SK-N-SH (cell line): Measurements from ENCODE around the gene DUSP16. TPM values are rescaled to one million over a fixed set of nuclear protein-coding genes. Genes with fewer than 3 reads are reported as not detected.

Source experiments
- CTCF ChIA-PET: fragments of 300-600, 350-600 bp; formaldehyde crosslinking; extraction: SDS; loops from one replicate; lab custom pipeline; 2021; lab: Yijun Ruan, JAX
- POLR2A ChIA-PET: fragments of 350-600 bp; sonication (Branson Sonifier 250); formaldehyde crosslinking; extraction: SDS; loops from one replicate; lab custom pipeline; 2020; ENCODE audit warnings: antibody characterized with exemption, inconsistent platforms; lab: Yijun Ruan, JAX
- DNase-seq: peaks from one replicate; pipeline ENCODE4 v3.0.0; 2012
- H2AFZ ChIP-seq: fragments of 200-600 bp; sonication (generic); 2 replicates; pipeline ENCODE4 v1.8.1; 2016; ENCODE audit warnings: antibody characterized with exemption, mild to moderate bottlenecking, low read depth
- H3F3A ChIP-seq: fragments of 200-600 bp; sonication (generic); replicated peaks from 2 replicates; pipeline ENCODE3; 2016; ENCODE audit warnings: antibody characterized with exemption, mild to moderate bottlenecking; ENCODE audit not compliant: insufficient read depth
- H3K27ac ChIP-seq, 2 experiments: fragments of 200-500 bp in 1 of 2; fragments of 200-600 bp in 1 of 2; sonication (Bioruptor generic) in 1 of 2; sonication (generic), shearing (Covaris generic) in 1 of 2; 2 replicates each; pipeline versions ENCODE4 v1.5.1 to v1.6.1; 2014 to 2016; ENCODE audit warnings: low read depth in 2 of 2, inconsistent platforms in 1 of 2, low read length in 1 of 2, mild to moderate bottlenecking in 1 of 2, mixed read lengths in 1 of 2
- H3K27me3 ChIP-seq: fragments of 200-600 bp; sonication (generic), shearing (Covaris generic); 2 replicates; pipeline ENCODE4 v1.6.1; 2016; ENCODE audit warnings: mixed run types; ENCODE audit not compliant: insufficient read depth
- H3K36me3 ChIP-seq, 2 experiments: fragments of 200-500 bp in 1 of 2; fragments of 200-600 bp in 1 of 2; sonication (Bioruptor generic) in 1 of 2; sonication (generic) in 1 of 2; replicated peaks in 1 of 2; 2 replicates each; pipeline versions ENCODE3 to v1.5.1; 2014 to 2016; ENCODE audit warnings: low read length in 1 of 2, mild to moderate bottlenecking in 1 of 2; ENCODE audit not compliant: insufficient read depth in 2 of 2, control insufficient read depth in 1 of 2
- H3K4me1 ChIP-seq, 2 experiments: fragments of 200-500 bp in 1 of 2; fragments of 200-600 bp in 1 of 2; sonication (Bioruptor generic) in 1 of 2; sonication (generic), shearing (Covaris generic) in 1 of 2; 2 replicates each; pipeline versions ENCODE4 v1.5.1 to v1.6.1; 2014 to 2016; ENCODE audit warnings: low read depth in 1 of 2, low read length in 1 of 2, mixed run types in 1 of 2; ENCODE audit not compliant: insufficient read depth in 2 of 2, control insufficient read depth in 1 of 2
- H3K4me2 ChIP-seq: fragments of 200-600 bp; sonication (generic), shearing (Covaris generic); 2 replicates; pipeline ENCODE4 v1.6.1; 2017; ENCODE audit warnings: mixed run types
- H3K4me3 ChIP-seq, 2 experiments: fragments of 200-500 bp in 1 of 2; fragments of 200-600 bp in 1 of 2; sonication (Bioruptor generic) in 1 of 2; sonication (generic), shearing (Covaris generic) in 1 of 2; 2 replicates each; pipeline versions ENCODE4 v1.5.1 to v1.8.1; 2014 to 2016; ENCODE audit warnings: low read depth in 2 of 2, inconsistent platforms in 1 of 2, low read length in 1 of 2, mild to moderate bottlenecking in 1 of 2, mixed read lengths in 1 of 2, moderate library complexity in 1 of 2
- H3K79me2 ChIP-seq: fragments of 200-600 bp; sonication (generic); 2 replicates; pipeline ENCODE4 v1.8.1; 2017; ENCODE audit warnings: mild to moderate bottlenecking; ENCODE audit not compliant: insufficient read depth
- H3K9ac ChIP-seq: fragments of 200-600 bp; sonication (generic); 2 replicates; pipeline ENCODE4 v1.6.1; 2017; ENCODE audit warnings: mixed run types
- H3K9me2 ChIP-seq: fragments of 200-600 bp; sonication (generic); 2 replicates; pipeline ENCODE4 v1.6.1; 2017; ENCODE audit warnings: mixed run types
- H3K9me3 ChIP-seq: fragments of 200-600 bp; sonication (generic); 2 replicates; pipeline ENCODE4 v1.6.1; 2017; ENCODE audit warnings: mixed run types, mild to moderate bottlenecking, moderate library complexity
- H4K20me1 ChIP-seq: fragments of 200-600 bp; sonication (generic); 2 replicates; pipeline ENCODE4 v1.6.1; 2017; ENCODE audit warnings: mild to moderate bottlenecking, mixed run types; ENCODE audit not compliant: insufficient read depth
- CHD2 ChIP-seq: fragments of 150-350 bp; IDR thresholded peaks from 2 replicates; pipeline ENCODE4 v1.6.1; 2018; ENCODE audit warnings: low read length; ENCODE audit not compliant: partially characterized antibody
- CTCF ChIP-seq: fragments of 200-600 bp; sonication (generic); IDR thresholded peaks from 2 replicates; pipeline ENCODE4 v1.6.1; 2017; ENCODE audit warnings: antibody characterized with exemption, mild to moderate bottlenecking, moderate library complexity
- ELF1 ChIP-seq: IDR thresholded peaks from 2 replicates; pipeline ENCODE4 v1.4.0; 2012
- EP300 ChIP-seq, 2 experiments: IDR thresholded peaks; 2 replicates each; pipeline versions ENCODE4 v1.4.0 to v1.6.1; 2012; ENCODE audit warnings: borderline replicate concordance in 1 of 2, low read depth in 1 of 2, low read length in 1 of 2
- EZH2phosphoT487 ChIP-seq: fragments of 200-600 bp; sonication (generic); IDR thresholded peaks from 2 replicates; pipeline ENCODE4 v1.6.1; 2017; ENCODE audit warnings: low read depth, mixed run types, mild to moderate bottlenecking, antibody characterized with exemption, moderate library complexity, borderline replicate concordance
- FOSL2 ChIP-seq: IDR thresholded peaks from 2 replicates; pipeline ENCODE4 v1.4.0; 2012; ENCODE audit warnings: low read depth, mild to moderate bottlenecking, moderate library complexity, borderline replicate concordance
- FOXJ3 ChIP-seq: sonication (generic); formaldehyde crosslinking; IDR thresholded peaks from 2 replicates; pipeline ENCODE4 v1.5.1; 2020; ENCODE audit warnings: mild to moderate bottlenecking, missing genetic modification reagents
- FOXM1 ChIP-seq: IDR thresholded peaks from 2 replicates; pipeline ENCODE4 v1.4.0; 2012; ENCODE audit warnings: low read depth, mild to moderate bottlenecking
- GABPA ChIP-seq: IDR thresholded peaks from 2 replicates; pipeline ENCODE4 v1.4.0; 2012; ENCODE audit warnings: low read depth, mild to moderate bottlenecking
- GATA2 ChIP-seq: sonication (generic); formaldehyde crosslinking; IDR thresholded peaks from 2 replicates; pipeline ENCODE4 v1.5.0; 2020; ENCODE audit warnings: mild to moderate bottlenecking, missing genetic modification reagents
- IRF3 ChIP-seq: fragments of 150-350 bp; IDR thresholded peaks from 2 replicates; pipeline ENCODE4 v1.6.1; 2016; ENCODE audit warnings: mild to moderate bottlenecking, low read depth, low read length
- JUND ChIP-seq: IDR thresholded peaks from 2 replicates; pipeline ENCODE4 v1.4.0; 2012
- MEF2A ChIP-seq: IDR thresholded peaks from 2 replicates; pipeline ENCODE4 v1.4.0; 2012; ENCODE audit warnings: low read depth, borderline replicate concordance
- NRF1 ChIP-seq: IDR thresholded peaks from 2 replicates; pipeline ENCODE4 v1.6.1; 2012; ENCODE audit warnings: low read depth, mild to moderate bottlenecking, low read length
- POLR2AphosphoS5 ChIP-seq: IDR thresholded peaks from 2 replicates; pipeline ENCODE4 v1.6.1; 2012; ENCODE audit warnings: low read depth, low read length
- RAD21 ChIP-seq: IDR thresholded peaks from 2 replicates; pipeline ENCODE4 v1.6.1; 2012; ENCODE audit warnings: mild to moderate bottlenecking, low read length
- RCOR1 ChIP-seq: fragments of 150-350 bp; IDR thresholded peaks from 2 replicates; pipeline ENCODE4 v1.6.1; 2017; ENCODE audit warnings: antibody characterized with exemption, low read length
- REST ChIP-seq: IDR thresholded peaks from 2 replicates; pipeline ENCODE4 v1.6.1; 2012; ENCODE audit warnings: mild to moderate bottlenecking, low read depth, low read length, moderate library complexity
- SIN3A ChIP-seq: IDR thresholded peaks from 2 replicates; pipeline ENCODE4 v1.6.1; 2012; ENCODE audit warnings: low read depth, mild to moderate bottlenecking, low read length, moderate library complexity, borderline replicate concordance
- TCF12 ChIP-seq: IDR thresholded peaks from 2 replicates; pipeline ENCODE4 v1.4.0; 2012
- WGBS: methylation state at CpG from one replicate; pipeline ENCODE4 v1.1.6; 2017; ENCODE audit warnings: low lambda C conversion rate; 5-methylcytosine and 5-hydroxymethylcytosine counted together
- polyA plus RNA-seq, 3 experiments: library from polyadenylated mRNA; depleted of rRNA; stranded (reverse); fragments of >200 nt; gene quantifications; 2 replicates each; pipeline ENCODE4 v1.2.3, GENCODE V29; 2012

The DUSP16 gene
- polyA plus RNA-seq, 1 of the 3 experiments (the other 2 are of a cell fraction): 7.1 TPM

GRCh38 chr12:12427568-12427967 lies 135.1 kb downstream of the DUSP16 start:
- Histone ChIP-seq H3K27me3 (no peaks in the 10 kb centered on the region), H3K27ac (no peak overlapping the region), H3K9me3 (peaks cover 8% of the 10 kb centered on the region), H3K36me3 (no peaks in the 10 kb centered on the region), H3K4me1 (peaks cover 0 to 12% of the 10 kb centered on the region in 2 experiments; a peak in 3 of 4 replicates), H3F3A (no peaks in the 10 kb centered on the region), H3K4me3 (no peak overlapping the region), H3K79me2 (no peaks in the 10 kb centered on the region), H2AFZ (no peak overlapping the region), H3K9ac (no peak overlapping the region), H3K9me2 (no peaks in the 10 kb centered on the region), H3K4me2 (no peak overlapping the region), H4K20me1 (no peaks in the 10 kb centered on the region)
- WGBS: 80% methylated on average over 4 of the region's 4 CpGs
- ChIA-PET POLR2A (no interaction called here), CTCF (no interaction called here)
- no peak for TF ChIP-seq GATA2 (CRISPR knock-in tag)
- TF ChIP-seq IRF3: no peak
- no peak for TF ChIP-seq JUND
- TF ChIP-seq EZH2phosphoT487: no peak
- no peak for TF ChIP-seq GABPA
- TF ChIP-seq SIN3A: no peak
- TF ChIP-seq RCOR1: no peak
- no peak for TF ChIP-seq RAD21
- no peak for TF ChIP-seq NRF1
- TF ChIP-seq POLR2AphosphoS5: no peak
- TF ChIP-seq ELF1: no peak
- no peak for TF ChIP-seq TCF12
- no peak for TF ChIP-seq CTCF
- no peak for TF ChIP-seq CHD2
- TF ChIP-seq FOXM1: no peak
- no peak for TF ChIP-seq EP300 (IDR thresholded peaks at IDR 0.05; ENCODE audit: borderline replicate concordance in 1 of 2, low read depth in 1 of 2, low read length in 1 of 2)
- TF ChIP-seq FOXJ3 (CRISPR knock-in tag): no peak
- DNase-seq: no peak

GRCh38 chr12:12425616-12426015 lies 137.0 kb downstream of the DUSP16 start:
- POLR2A ChIA-PET: no interaction called here
- CTCF ChIA-PET: no interaction called here
- 92% methylated on average over 1 of the region's 1 CpG for WGBS
- H3K36me3 ChIP-seq: no peaks in the 10 kb centered on the region
- no peaks in the 10 kb centered on the region; a peak in 2 of 4 replicates for H3K4me1 ChIP-seq
- H3K27me3 ChIP-seq: no peaks in the 10 kb centered on the region
- H3K79me2 ChIP-seq: no peaks in the 10 kb centered on the region
- no peak overlapping the region for H3K4me2 ChIP-seq
- no peak overlapping the region for H3K9ac ChIP-seq
- H3K9me3 ChIP-seq: peaks cover 8% of the 10 kb centered on the region
- no peaks in the 10 kb centered on the region for H3K9me2 ChIP-seq
- no peak for DNase-seq
- TF ChIP-seq FOSL2 (no peak), RAD21 (no peak), REST (no peak), MEF2A (no peak)
- no peak overlapping the region for H2AFZ ChIP-seq
- no peak overlapping the region for H3K4me3 ChIP-seq
- no peaks in the 10 kb centered on the region for H3F3A ChIP-seq
- no peak overlapping the region for H3K27ac ChIP-seq
- H4K20me1 ChIP-seq: no peaks in the 10 kb centered on the region
